MM.1S (cell line): ENCODE results near the gene NKIRAS2.

Experiments used
- EZH2 ChIP-seq: fragments of 300-600 bp; sonication (generic); optimal IDR thresholded peaks from 2 replicates; pipeline ENCODE3; 2017; ENCODE audit warnings: low read depth, mild to moderate bottlenecking, antibody characterized with exemption, low read length, mixed read lengths
- EZH2phosphoT487 ChIP-seq: fragments of 300-600 bp; sonication (generic); IDR thresholded peaks from 2 replicates; pipeline ENCODE4 v1.6.1; 2018; ENCODE audit warnings: antibody characterized with exemption, low read length
- TF ChIP-seq, protein P1 (sequence below): fragments of 300-600 bp; sonication (generic); IDR thresholded peaks from 2 replicates; pipeline ENCODE4 v1.5.1; 2016; ENCODE audit warnings: antibody characterized with exemption, low read length, mixed read lengths

- TF ChIP-seq, protein P1, sequence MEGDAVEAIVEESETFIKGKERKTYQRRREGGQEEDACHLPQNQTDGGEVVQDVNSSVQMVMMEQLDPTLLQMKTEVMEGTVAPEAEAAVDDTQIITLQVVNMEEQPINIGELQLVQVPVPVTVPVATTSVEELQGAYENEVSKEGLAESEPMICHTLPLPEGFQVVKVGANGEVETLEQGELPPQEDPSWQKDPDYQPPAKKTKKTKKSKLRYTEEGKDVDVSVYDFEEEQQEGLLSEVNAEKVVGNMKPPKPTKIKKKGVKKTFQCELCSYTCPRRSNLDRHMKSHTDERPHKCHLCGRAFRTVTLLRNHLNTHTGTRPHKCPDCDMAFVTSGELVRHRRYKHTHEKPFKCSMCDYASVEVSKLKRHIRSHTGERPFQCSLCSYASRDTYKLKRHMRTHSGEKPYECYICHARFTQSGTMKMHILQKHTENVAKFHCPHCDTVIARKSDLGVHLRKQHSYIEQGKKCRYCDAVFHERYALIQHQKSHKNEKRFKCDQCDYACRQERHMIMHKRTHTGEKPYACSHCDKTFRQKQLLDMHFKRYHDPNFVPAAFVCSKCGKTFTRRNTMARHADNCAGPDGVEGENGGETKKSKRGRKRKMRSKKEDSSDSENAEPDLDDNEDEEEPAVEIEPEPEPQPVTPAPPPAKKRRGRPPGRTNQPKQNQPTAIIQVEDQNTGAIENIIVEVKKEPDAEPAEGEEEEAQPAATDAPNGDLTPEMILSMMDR: peak; percentile 21; the same call in 1 of the 2 replicates
- no peak for TF ChIP-seq EZH2phosphoT487
- no peak for TF ChIP-seq EZH2
These were observed 30.6 kb downstream of the NKIRAS2 start, which contains the start of gene C17orf113 for GRCh38 chr17:42050393-42051012.
